ENCODE data around the gene DNASE1L2.

DNA sequence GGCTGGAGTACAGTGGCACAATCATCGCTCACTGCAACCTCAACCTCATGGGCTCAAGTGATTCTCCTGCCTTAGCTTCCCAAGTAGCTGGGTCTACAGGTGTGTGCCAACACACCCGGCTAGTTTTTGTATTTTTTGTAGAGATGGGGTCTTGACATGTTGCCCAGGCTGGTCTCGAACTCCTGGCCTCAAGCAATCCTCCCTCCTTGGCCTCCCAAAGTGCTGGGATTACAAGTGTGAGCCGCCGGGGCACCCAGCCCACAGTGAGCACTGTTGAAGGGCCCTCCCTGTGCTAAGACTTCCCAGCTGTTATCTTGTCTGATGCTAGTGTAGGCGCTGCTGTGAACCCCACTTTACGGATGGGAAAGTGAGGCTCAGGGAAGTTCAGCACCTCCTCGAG lies 47.8 kb upstream of the DNASE1L2 start:
- TF ChIP-seq, protein P1, sequence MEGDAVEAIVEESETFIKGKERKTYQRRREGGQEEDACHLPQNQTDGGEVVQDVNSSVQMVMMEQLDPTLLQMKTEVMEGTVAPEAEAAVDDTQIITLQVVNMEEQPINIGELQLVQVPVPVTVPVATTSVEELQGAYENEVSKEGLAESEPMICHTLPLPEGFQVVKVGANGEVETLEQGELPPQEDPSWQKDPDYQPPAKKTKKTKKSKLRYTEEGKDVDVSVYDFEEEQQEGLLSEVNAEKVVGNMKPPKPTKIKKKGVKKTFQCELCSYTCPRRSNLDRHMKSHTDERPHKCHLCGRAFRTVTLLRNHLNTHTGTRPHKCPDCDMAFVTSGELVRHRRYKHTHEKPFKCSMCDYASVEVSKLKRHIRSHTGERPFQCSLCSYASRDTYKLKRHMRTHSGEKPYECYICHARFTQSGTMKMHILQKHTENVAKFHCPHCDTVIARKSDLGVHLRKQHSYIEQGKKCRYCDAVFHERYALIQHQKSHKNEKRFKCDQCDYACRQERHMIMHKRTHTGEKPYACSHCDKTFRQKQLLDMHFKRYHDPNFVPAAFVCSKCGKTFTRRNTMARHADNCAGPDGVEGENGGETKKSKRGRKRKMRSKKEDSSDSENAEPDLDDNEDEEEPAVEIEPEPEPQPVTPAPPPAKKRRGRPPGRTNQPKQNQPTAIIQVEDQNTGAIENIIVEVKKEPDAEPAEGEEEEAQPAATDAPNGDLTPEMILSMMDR (conservative IDR thresholded peaks at IDR 0.05): no peak
- no peak for TF ChIP-seq ZFX (IDR thresholded peaks at IDR 0.05)

All from C4-2B (cell line).